ENCODE data around the gene LPCAT4.

LPCAT4 gene

GRCh38 chr15:34348735-34349300 lies 18.2 kb downstream of the LPCAT4 start:
- Histone ChIP-seq H2AFZ (ENCODE audit: low read depth, low read length) (no peak overlapping the region), H2AK5ac (ENCODE audit: low read length, severe bottlenecking) (no peak overlapping the region), H3K36me3 (ENCODE audit: control insufficient read depth in 1 of 2, insufficient read depth in 2 of 2, low read depth in 1 of 2, low read length in 2 of 2) (peaks cover 0 to 4% of the 10 kb centered on the region in 2 experiments), H4K91ac (ENCODE audit: low read length) (no peak overlapping the region), H3K9me3 (ENCODE audit: control insufficient read depth, low read length) (no peaks in the 10 kb centered on the region), H3K18ac (ENCODE audit: low read depth in 1 of 2, low read length in 2 of 2) (no peak overlapping the region), H3K27ac (ENCODE audit: low read length, poor library complexity, severe bottlenecking) (no peak overlapping the region), H3K14ac (ENCODE audit: low read length in 2 of 2) (no peak overlapping the region), H2BK12ac (ENCODE audit: low read length in 2 of 2) (no peak overlapping the region), H3K4me2 (ENCODE audit: low read length, poor library complexity, severe bottlenecking) (no peak overlapping the region), H3K4me3 (ENCODE audit: insufficient read depth in 1 of 2, low read depth in 1 of 2, low read length in 2 of 2) (no peak overlapping the region), H3K27me3 (ENCODE audit: control insufficient read depth in 1 of 2, insufficient read depth in 1 of 2, low read length in 2 of 2) (peaks cover 7 to 9% of the 10 kb centered on the region in 2 experiments), H3K79me1 (replicated peaks; ENCODE audit: low read length, poor library complexity, severe bottlenecking) (no peaks in the 10 kb centered on the region), H3K23ac (ENCODE audit: low read length in 2 of 2) (no peak overlapping the region), H3K4ac (ENCODE audit: low read depth in 1 of 2, low read length in 2 of 2) (no peak overlapping the region), H3K9ac (ENCODE audit: low read length) (no peak overlapping the region), H2BK120ac (ENCODE audit: low read depth, low read length) (no peak overlapping the region), H2BK15ac (ENCODE audit: low read depth, poor library complexity, severe bottlenecking) (no peak overlapping the region), H4K8ac (ENCODE audit: low read length) (no peak overlapping the region), H2BK5ac (ENCODE audit: low read depth, low read length, poor library complexity, severe bottlenecking) (no peak overlapping the region), H3K4me1 (ENCODE audit: control insufficient read depth, insufficient read depth, low read depth, low read length) (no peaks in the 10 kb centered on the region)
- DNase-seq = no peak
- WGBS = no CpG with 5 or more reads among the region's 1 CpG

GRCh38 chr15:34347951-34348638 lies 18.9 kb downstream of the LPCAT4 start:
- no peak overlapping the region for H2BK12ac ChIP-seq (ENCODE audit: low read length in 2 of 2)
- no peaks in the 10 kb centered on the region for H3K36me3 ChIP-seq (ENCODE audit: control insufficient read depth in 1 of 2, insufficient read depth in 2 of 2, low read depth in 1 of 2, low read length in 2 of 2)
- H3K18ac ChIP-seq (ENCODE audit: low read depth in 1 of 2, low read length in 2 of 2) = no peak overlapping the region
- H3K23ac ChIP-seq (ENCODE audit: low read length in 2 of 2) = no peak overlapping the region
- no peak overlapping the region for H3K14ac ChIP-seq (ENCODE audit: low read length in 2 of 2)
- H3K27ac ChIP-seq (ENCODE audit: low read length, poor library complexity, severe bottlenecking) = no peak overlapping the region
- H3K4me1 ChIP-seq (ENCODE audit: control insufficient read depth, insufficient read depth, low read depth, low read length) = no peaks in the 10 kb centered on the region
- WGBS = 82% methylated on average over 13 of the region's 13 CpGs
- no peaks in the 10 kb centered on the region for H3K79me1 ChIP-seq (replicated peaks; ENCODE audit: low read length, poor library complexity, severe bottlenecking)
- no peak overlapping the region for H2BK15ac ChIP-seq (ENCODE audit: low read depth, poor library complexity, severe bottlenecking)
- no peak overlapping the region for H4K91ac ChIP-seq (ENCODE audit: low read length)
- no peak for DNase-seq
- H2BK120ac ChIP-seq (ENCODE audit: low read depth, low read length) = no peak overlapping the region
- no peak overlapping the region for H2AFZ ChIP-seq (ENCODE audit: low read depth, low read length)
- peaks cover 7 to 9% of the 10 kb centered on the region in 2 experiments for H3K27me3 ChIP-seq (ENCODE audit: control insufficient read depth in 1 of 2, insufficient read depth in 1 of 2, low read length in 2 of 2)
- H3K4me2 ChIP-seq (ENCODE audit: low read length, poor library complexity, severe bottlenecking) = no peak overlapping the region
- no peak overlapping the region for H4K8ac ChIP-seq (ENCODE audit: low read length)
- no peaks in the 10 kb centered on the region for H3K9me3 ChIP-seq (ENCODE audit: control insufficient read depth, low read length)
- H3K9ac ChIP-seq (ENCODE audit: low read length) = no peak overlapping the region
- H2BK5ac ChIP-seq (ENCODE audit: low read depth, low read length, poor library complexity, severe bottlenecking) = no peak overlapping the region
- no peak overlapping the region for H3K4ac ChIP-seq (ENCODE audit: low read depth in 1 of 2, low read length in 2 of 2)
- H2AK5ac ChIP-seq (ENCODE audit: low read length, severe bottlenecking) = no peak overlapping the region
- no peak overlapping the region for H3K4me3 ChIP-seq (ENCODE audit: insufficient read depth in 1 of 2, low read depth in 1 of 2, low read length in 2 of 2)

- Histone ChIP-seq H3K9me3 (ENCODE audit: control insufficient read depth, low read length) (no peaks in the 10 kb centered on the region), H3K4ac (ENCODE audit: low read depth in 1 of 2, low read length in 2 of 2) (peak within 1 kb of the TSS; percentile 60 to 69), H2BK12ac (ENCODE audit: low read length in 2 of 2) (no peak within 1 kb of the TSS), H3K27me3 (ENCODE audit: control insufficient read depth in 1 of 2, insufficient read depth in 1 of 2, low read length in 2 of 2) (no peaks in the 10 kb centered on the region), H4K91ac (ENCODE audit: low read length) (peak within 1 kb of the TSS; percentile 77), H2BK120ac (ENCODE audit: low read depth, low read length) (peak within 1 kb of the TSS; percentile 52), H3K79me1 (replicated peaks; ENCODE audit: low read length, poor library complexity, severe bottlenecking) (peaks cover 6% of the 10 kb centered on the region), H3K4me1 (ENCODE audit: control insufficient read depth, insufficient read depth, low read depth, low read length) (peaks cover 3% of the 10 kb centered on the region), H3K9ac (ENCODE audit: low read length) (peak within 1 kb of the TSS; percentile 97), H3K27ac (ENCODE audit: low read length, poor library complexity, severe bottlenecking) (peak within 1 kb of the TSS; percentile 95), H2AFZ (ENCODE audit: low read depth, low read length) (no peak within 1 kb of the TSS), H3K14ac (ENCODE audit: low read length in 2 of 2) (no peak within 1 kb of the TSS), H3K4me3 (ENCODE audit: insufficient read depth in 1 of 2, low read depth in 1 of 2, low read length in 2 of 2) (peak within 1 kb of the TSS; percentile 69 to 100), H3K36me3 (ENCODE audit: control insufficient read depth in 1 of 2, insufficient read depth in 2 of 2, low read depth in 1 of 2, low read length in 2 of 2) (peaks cover 7 to 32% of the 10 kb centered on the region in 2 experiments), H2BK5ac (ENCODE audit: low read depth, low read length, poor library complexity, severe bottlenecking) (no peak within 1 kb of the TSS), H3K23ac (ENCODE audit: low read length in 2 of 2) (no peak within 1 kb of the TSS), H2BK15ac (ENCODE audit: low read depth, poor library complexity, severe bottlenecking) (no peak within 1 kb of the TSS), H3K18ac (ENCODE audit: low read depth in 1 of 2, low read length in 2 of 2) (peak within 1 kb of the TSS; percentile 81 to 90), H3K4me2 (ENCODE audit: low read length, poor library complexity, severe bottlenecking) (peak within 1 kb of the TSS; percentile 60), H4K8ac (ENCODE audit: low read length) (peak within 1 kb of the TSS; percentile 95), H2AK5ac (ENCODE audit: low read length, severe bottlenecking) (no peak within 1 kb of the TSS)
- peak; percentile 93 for DNase-seq
- WGBS = under 1% methylated on average over 34 of the region's 38 CpGs
These were observed 24.0 kb downstream of the LPCAT4 start, which contains the start of the genes NOP10 and NUTM1 for GRCh38 chr15:34342737-34343575. NOP10 (minus strand) TSS chr15:34343136; CDS start chr15:34343073, 63 bp downstream. NUTM1 (plus strand) TSS chr15:34343315; CDS start chr15:34343697, 382 bp downstream.

Measured in mesenchymal stem cell (in vitro differentiated cells and primary cell).